BE2C (cell line): ENCODE data around the gene KRT72.

Experiments used
- DNase-seq: peaks from one replicate; pipeline ENCODE4 v3.0.0-alpha.2; 2020
- H3K27me3 ChIP-seq: fragments of 250-450 bp; sonication (Bioruptor Pico); 2 replicates; pipeline ENCODE4 v1.5.1; 2020; ENCODE audit warnings: mild to moderate bottlenecking
- H3K36me3 ChIP-seq: fragments of 250-450 bp; sonication (Bioruptor Pico); 2 replicates; pipeline ENCODE4 v1.5.1; 2020; ENCODE audit warnings: mild to moderate bottlenecking
- H3K4me1 ChIP-seq: fragments of 250-450 bp; sonication (Bioruptor Pico); 2 replicates; pipeline ENCODE4 v1.5.1; 2020
- H3K4me3 ChIP-seq: 2 replicates; pipeline ENCODE4 v1.5.1; 2011; ENCODE audit warnings: low read depth, low read length
- H3K9me3 ChIP-seq: fragments of 250-450 bp; sonication (Bioruptor Pico); 2 replicates; pipeline ENCODE4 v1.5.1; 2020
- CTCF ChIP-seq: IDR thresholded peaks from 2 replicates; pipeline ENCODE4 v1.5.1; 2012; ENCODE audit warnings: mild to moderate bottlenecking, low read depth, low read length

Gene KRT72

DNA sequence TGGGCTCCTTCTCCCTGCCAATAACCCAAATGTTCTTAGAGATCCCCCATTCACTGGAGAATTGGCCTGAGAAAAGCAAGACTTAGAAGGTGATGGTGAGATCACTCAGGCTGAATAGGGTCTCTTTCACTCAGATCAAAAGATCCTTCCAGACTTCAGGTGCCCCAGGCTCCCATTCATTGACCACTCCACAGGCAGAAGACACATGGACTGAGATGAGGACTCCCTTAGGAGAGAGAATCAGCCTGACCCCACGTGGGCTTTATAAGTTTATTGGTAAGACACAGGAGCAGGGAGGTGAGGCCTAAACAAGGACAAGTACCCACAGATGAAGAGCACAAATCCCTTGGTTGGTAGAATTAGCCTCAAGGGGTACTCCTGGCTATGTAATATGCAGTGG is 6.1 kb upstream of the KRT72 start:
- Histone ChIP-seq H3K4me1 (no peaks in the 10 kb centered on the region), H3K36me3 (no peaks in the 10 kb centered on the region), H3K9me3 (no peaks in the 10 kb centered on the region), H3K4me3 (no peak overlapping the region), H3K27me3 (peaks cover 10% of the 10 kb centered on the region)
- TF ChIP-seq CTCF, result no peak
- DNase-seq, result no peak

GRCh38 chr12:52606581-52607218 is 5.4 kb upstream of the KRT72 start:
- H3K4me3 ChIP-seq, result no peak overlapping the region
- DNase-seq, result no peak
- H3K27me3 ChIP-seq, result peaks cover 12% of the 10 kb centered on the region
- no peaks in the 10 kb centered on the region for H3K36me3 ChIP-seq
- H3K4me1 ChIP-seq, result no peaks in the 10 kb centered on the region
- no peaks in the 10 kb centered on the region for H3K9me3 ChIP-seq
- TF ChIP-seq CTCF, result no peak

- no peak for TF ChIP-seq CTCF
- H3K27me3 ChIP-seq, result peaks cover 12% of the 10 kb centered on the region
Measured at GRCh38 chr12:52606096-52606495, 4.8 kb upstream of the KRT72 start.

DNA sequence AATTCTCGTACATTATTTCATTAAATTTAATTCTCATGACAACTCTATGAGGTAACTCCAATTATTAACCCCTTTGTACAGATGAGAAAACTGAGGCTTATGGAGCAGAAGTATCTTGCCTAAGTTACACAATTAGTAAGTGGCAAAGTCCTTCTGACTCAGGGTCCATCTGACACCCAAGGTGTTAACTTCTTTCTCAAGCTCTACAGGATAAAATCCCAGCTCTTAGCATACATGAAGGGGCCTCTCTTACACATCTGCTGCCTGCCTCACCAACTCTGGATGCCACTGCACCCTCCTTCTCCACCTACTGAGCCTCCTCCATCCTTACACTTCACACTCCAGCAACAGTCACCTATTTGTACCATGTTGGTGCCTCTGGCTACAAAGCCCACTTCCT is 4.3 kb upstream of the KRT72 start:
- Histone ChIP-seq H3K27me3 (peaks cover 12% of the 10 kb centered on the region), H3K9me3 (no peaks in the 10 kb centered on the region)
- TF ChIP-seq CTCF, result no peak

More at GRCh38 chr12:52606096-52606495, 4.8 kb upstream of the KRT72 start:
- no peak for DNase-seq
- no peak overlapping the region for H3K4me3 ChIP-seq
- no peaks in the 10 kb centered on the region for H3K4me1 ChIP-seq
- no peaks in the 10 kb centered on the region for H3K9me3 ChIP-seq
- no peaks in the 10 kb centered on the region for H3K36me3 ChIP-seq

DNA sequence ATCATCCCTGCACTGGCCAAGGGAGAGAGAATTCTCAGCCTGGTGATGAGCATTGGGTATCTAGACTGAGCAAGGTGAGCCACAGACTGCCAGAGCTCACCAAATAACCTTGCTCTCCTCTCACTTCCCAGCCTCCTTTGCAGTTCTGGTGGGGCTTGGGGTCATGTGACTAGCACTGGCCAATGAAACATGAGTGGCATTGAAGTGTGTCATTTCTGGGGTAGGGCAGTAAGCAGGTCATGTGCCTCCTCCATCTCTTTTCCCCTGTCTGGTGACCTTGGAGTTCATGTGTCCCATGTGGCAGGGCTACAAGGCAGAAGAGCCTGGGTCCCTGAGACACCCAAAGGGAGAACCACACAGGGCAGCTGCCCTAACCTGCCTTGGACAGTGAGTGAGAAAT is 3.6 kb upstream of the KRT72 start:
- DNase-seq, result no peak
- Histone ChIP-seq H3K27me3 (peaks cover 9% of the 10 kb centered on the region), H3K9me3 (no peaks in the 10 kb centered on the region), H3K4me1 (no peaks in the 10 kb centered on the region), H3K4me3 (no peak overlapping the region), H3K36me3 (no peaks in the 10 kb centered on the region)
- TF ChIP-seq CTCF, result no peak

More for the DNA sequence above, 4.3 kb upstream of the KRT72 start:
- no peak overlapping the region for H3K4me3 ChIP-seq
- H3K4me1 ChIP-seq, result no peaks in the 10 kb centered on the region
- no peaks in the 10 kb centered on the region for H3K36me3 ChIP-seq
- no peak for DNase-seq

GRCh38 chr12:52603314-52603713 is 2.1 kb upstream of the KRT72 start:
- Histone ChIP-seq H3K4me3 (no peak overlapping the region), H3K27me3 (peaks cover 10% of the 10 kb centered on the region), H3K4me1 (no peaks in the 10 kb centered on the region), H3K9me3 (no peaks in the 10 kb centered on the region), H3K36me3 (no peaks in the 10 kb centered on the region)
- TF ChIP-seq CTCF, result no peak
- DNase-seq, result no peak
